Aorta (tissue), 5 donors: ENCODE measurements around the gene RXFP4. TPM values are rescaled to one million over a fixed set of nuclear protein-coding genes. Genes with fewer than 3 reads are reported as not detected.
"Not testable (repeated sequence)": the region's sequence is repeated elsewhere in the genome, so short reads cannot be mapped to it uniquely, and the experiment has no call there.

Experiments
- ATAC-seq: fragments of 200-7000 bp; cut with Tn5 transposase; one replicate; pipeline ENCODE4 v1.9.1; 2022; ENCODE audit warnings: moderate library complexity; ENCODE audit not compliant: low FRiP score
- DNase-seq, 2 donors: peaks; one replicate each; pipeline ENCODE4 v3.0.0-alpha.2; 2020
- H3K27ac ChIP-seq, 2 donors: one replicate each; pipeline ENCODE4 v1.5.1; 2013; ENCODE audit warnings: low read length in 2 of 2, mild to moderate bottlenecking in 2 of 2, moderate library complexity in 2 of 2, control low read depth in 1 of 2, inconsistent platforms in 1 of 2, low read depth in 1 of 2
- H3K27me3 ChIP-seq, 2 donors: one replicate each; pipeline ENCODE4 v1.6.1; 2013; ENCODE audit warnings: control low read depth in 1 of 2, low read length in 1 of 2, mild to moderate bottlenecking in 1 of 2, moderate library complexity in 1 of 2; ENCODE audit not compliant: insufficient read depth in 2 of 2, control insufficient read depth in 1 of 2
- H3K36me3 ChIP-seq, 2 donors: one replicate each; pipeline ENCODE4 v1.6.1; 2013; ENCODE audit warnings: control low read depth in 1 of 2, low read length in 1 of 2, mild to moderate bottlenecking in 1 of 2; ENCODE audit not compliant: insufficient read depth in 2 of 2, control insufficient read depth in 1 of 2
- H3K4me1 ChIP-seq, 2 donors: one replicate each; pipeline ENCODE4 v1.6.1; 2013; ENCODE audit warnings: low read length in 2 of 2, control low read depth in 1 of 2, mild to moderate bottlenecking in 1 of 2, moderate library complexity in 1 of 2; ENCODE audit not compliant: insufficient read depth in 2 of 2, control insufficient read depth in 1 of 2
- H3K4me3 ChIP-seq, 2 donors: one replicate each; pipeline ENCODE4 v1.5.1; 2013; ENCODE audit warnings: low read length in 2 of 2, control low read depth in 1 of 2, mild to moderate bottlenecking in 1 of 2
- H3K9me3 ChIP-seq: one replicate; pipeline ENCODE4 v1.6.1; 2013; ENCODE audit warnings: mild to moderate bottlenecking, low read length; ENCODE audit not compliant: control insufficient read depth
- WGBS, 2 donors: extraction: QIAGEN DNeasy Blood & Tissue Kit; methylation state at CpG; one replicate each; pipeline ENCODE4 v1.1.7; 2013; 5-methylcytosine and 5-hydroxymethylcytosine counted together
- intact Hi-C, 2 donors: fragments of 100-400 bp; cut with DNase I; formaldehyde crosslinking; loops; one replicate each; pipeline versions ENCODE4 v1.14.2 to v1.15.0; 2022
- polyA plus RNA-seq, 2 donors: library from polyadenylated mRNA; stranded (reverse); fragments of 200-250 nt; gene quantifications; one replicate each; pipeline ENCODE4 v1.2.3, GENCODE V29; 2013
- total RNA-seq, 2 donors: library from RNA; stranded (reverse); fragmentation: NEBNext Ultra II Directional; extraction: Animal tissue kit (Norgen Biotek cat#: 25700); gene quantifications; one replicate each; pipeline ENCODE4 v1.2.1, GENCODE V29; 2021
- donor health status: healthy with polysubstance abuse.
- donor health status: Bipolar disorder and iron deficiency.
- donor health status: DM: no; HTN: no; CAD: no.
- donor health status: DM: no; HTN: no; CAD: no.
- donor health status: DM: yes; HTN: yes; CAD: no.

RXFP4 gene
- total and polyA plus RNA-seq, 4 donors = not detected

DNA sequence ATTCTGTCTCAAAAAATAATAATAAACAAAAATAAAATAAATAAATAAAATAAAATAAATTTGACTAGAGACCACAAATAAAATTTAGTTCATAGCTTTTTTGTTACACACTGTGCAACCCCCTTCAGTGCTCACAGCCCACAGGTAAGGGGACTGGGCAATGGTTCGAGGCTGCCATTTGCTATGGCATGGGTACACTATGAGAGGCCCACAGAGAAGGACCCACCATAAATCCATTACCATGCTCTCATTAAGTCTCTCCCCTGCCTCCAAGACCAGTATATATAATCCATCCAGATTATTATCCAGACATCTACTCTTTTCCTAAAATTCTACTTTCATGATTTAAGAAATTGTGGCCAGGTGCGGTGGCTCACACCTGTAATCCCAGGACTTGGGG, 21.6 kb upstream of the RXFP4 start:
- no peak overlapping the region for H3K4me3 ChIP-seq
- no peaks in the 10 kb centered on the region for H3K27me3 ChIP-seq
- H3K4me1 ChIP-seq = no peaks in the 10 kb centered on the region
- ATAC-seq (no peak), DNase-seq (no peak)
- no peak overlapping the region for H3K27ac ChIP-seq
- intact Hi-C loops = loop anchor here in 1 of 2 donors (10.0 kb wide), 1 partner anchor 145 kb away; no protein-coding TSS in a partner anchor
- H3K36me3 ChIP-seq = peaks cover 11 to 17% of the 10 kb centered on the region in 2 donors
- WGBS, 2 donors = 95 to 96% methylated on average over 2 of the region's 2 CpGs
- no peaks in the 10 kb centered on the region for H3K9me3 ChIP-seq

DNA sequence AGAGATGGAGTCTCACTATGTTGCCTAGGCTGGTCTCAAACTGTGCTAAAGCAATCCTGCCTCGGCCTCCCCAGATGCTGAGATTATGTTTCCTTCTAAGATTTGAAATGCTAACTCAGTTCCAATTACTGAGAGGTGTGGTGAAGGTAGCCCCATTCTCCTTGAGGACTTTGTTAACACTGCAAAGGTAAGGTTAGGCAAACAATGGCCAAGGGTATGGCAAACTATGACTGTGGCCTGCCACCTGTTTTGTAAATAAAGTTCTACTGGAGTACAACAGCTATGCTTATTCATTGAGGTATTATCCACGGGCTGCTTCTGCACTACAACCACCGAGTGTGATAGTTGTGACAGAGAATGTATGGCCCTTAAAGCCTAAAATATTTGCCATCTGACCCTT, 20.7 kb upstream of the RXFP4 start:
- no peak overlapping the region for H3K27ac ChIP-seq
- intact Hi-C loops = loop anchor here in 1 of 2 donors (10.0 kb wide), 1 partner anchor 146 kb away; no protein-coding TSS in a partner anchor
- ATAC-seq (no peak), DNase-seq (no peak)
- H3K27me3 ChIP-seq = no peaks in the 10 kb centered on the region
- no peaks in the 10 kb centered on the region for H3K4me1 ChIP-seq
- peaks cover 12 to 17% of the 10 kb centered on the region in 2 donors for H3K36me3 ChIP-seq
- no peaks in the 10 kb centered on the region for H3K9me3 ChIP-seq
- no peak overlapping the region for H3K4me3 ChIP-seq
- WGBS, 2 donors = 87 to 92% methylated on average over 3 of the region's 3 CpGs

DNA sequence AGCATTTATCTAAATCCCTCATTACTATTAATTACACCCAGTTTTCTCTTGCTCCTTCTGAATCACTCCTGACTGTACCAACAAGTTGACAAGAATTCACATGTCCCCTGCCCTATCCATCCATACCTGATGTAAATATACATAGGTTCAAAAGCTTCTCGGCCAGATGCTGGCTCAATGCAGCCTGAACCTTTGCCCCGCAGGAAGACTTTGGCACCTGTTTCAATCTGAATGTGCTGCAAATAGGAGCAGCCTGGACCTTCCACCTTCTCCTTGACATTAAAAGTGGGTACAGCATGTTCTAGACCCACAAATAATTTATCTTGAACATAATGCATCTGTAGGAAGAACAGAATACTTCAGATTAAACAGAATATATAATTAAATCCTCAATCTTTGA, 15.9 kb upstream of the RXFP4 start:
- intact Hi-C loops = loop anchor here in 1 of 2 donors (10.0 kb wide), 1 partner anchor 151 kb away; no protein-coding TSS in a partner anchor

DNA sequence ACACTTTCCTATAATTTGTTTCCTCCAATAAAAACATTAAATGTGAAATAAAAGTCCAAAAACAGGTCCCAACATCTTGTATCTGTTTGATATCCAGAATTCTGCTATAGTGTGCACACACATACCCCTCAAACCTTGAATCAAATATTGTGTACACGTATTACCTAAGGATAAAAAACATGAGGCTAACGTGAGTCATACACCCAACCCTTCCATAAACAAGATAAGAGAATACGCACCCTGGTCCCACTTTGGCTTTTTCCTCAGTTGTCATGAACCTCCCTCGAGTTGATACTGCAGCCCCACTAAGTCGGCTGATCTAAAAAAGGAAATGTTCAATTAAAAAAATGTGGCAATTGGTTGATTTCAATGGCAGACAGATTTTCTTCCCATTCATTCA, 12.4 kb upstream of the RXFP4 start:
- peaks cover 0 to 11% of the 10 kb centered on the region in 2 donors for H3K36me3 ChIP-seq
- H3K4me3 ChIP-seq = no peak overlapping the region
- intact Hi-C loops = loop anchor here in 1 of 2 donors (10.0 kb wide), 1 partner anchor 154 kb away; no protein-coding TSS in a partner anchor
- no peaks in the 10 kb centered on the region for H3K9me3 ChIP-seq
- no peaks in the 10 kb centered on the region for H3K4me1 ChIP-seq
- H3K27me3 ChIP-seq = no peaks in the 10 kb centered on the region
- H3K27ac ChIP-seq = no peak overlapping the region
- no peak for ATAC-seq
- no peak for DNase-seq
- 27 to 29% methylated on average over 5 of the region's 5 CpGs for WGBS, 2 donors

More for the DNA sequence above, 15.9 kb upstream of the RXFP4 start:
- Histone ChIP-seq H3K4me3 (no peak overlapping the region), H3K27me3 (no peaks in the 10 kb centered on the region), H3K36me3 (peaks cover 8 to 16% of the 10 kb centered on the region in 2 donors), H3K9me3 (no peaks in the 10 kb centered on the region), H3K27ac (no peak overlapping the region), H3K4me1 (no peaks in the 10 kb centered on the region)
- DNase-seq (no peak), ATAC-seq (no peak)
- WGBS, 2 donors = 91 to 95% methylated on average over 2 of the region's 2 CpGs

DNA sequence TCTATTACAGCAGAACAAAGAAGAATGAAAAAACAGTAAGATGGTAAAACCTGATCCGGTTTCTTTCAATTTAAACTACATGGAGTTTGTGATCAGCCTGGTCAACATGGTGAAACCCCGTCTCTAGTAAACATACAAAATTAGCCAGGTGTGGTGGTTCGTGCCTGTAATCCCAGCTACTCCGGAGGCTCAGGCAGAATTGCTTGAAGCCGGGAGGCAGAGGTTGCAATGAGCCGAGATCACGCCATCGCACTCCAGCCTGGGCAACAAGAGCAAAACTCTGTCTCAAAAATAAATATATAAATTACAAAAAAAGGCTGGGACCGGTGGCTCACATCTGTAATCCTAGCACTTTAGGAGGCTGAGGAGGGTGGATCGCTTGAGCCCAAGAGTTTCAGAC, 10.7 kb upstream of the RXFP4 start:
- peak overlapping the region in 1 of 2 donors; percentile 17 for H3K27ac ChIP-seq
- H3K4me3 ChIP-seq = peak overlapping the region in 1 of 2 donors; percentile 18
- DNase-seq, H3K9me3 ChIP-seq, H3K27me3 ChIP-seq, H3K36me3 ChIP-seq, ATAC-seq, H3K4me1 ChIP-seq: not testable (repeated sequence)
- 35 to 40% methylated on average over 10 of the region's 10 CpGs for WGBS, 2 donors
- intact Hi-C loops = loop anchor here in 1 of 2 donors (5.0 kb wide), 1 partner anchor 73 kb away; the partner anchor contains the start of genes GON4L and SYT11

DNA sequence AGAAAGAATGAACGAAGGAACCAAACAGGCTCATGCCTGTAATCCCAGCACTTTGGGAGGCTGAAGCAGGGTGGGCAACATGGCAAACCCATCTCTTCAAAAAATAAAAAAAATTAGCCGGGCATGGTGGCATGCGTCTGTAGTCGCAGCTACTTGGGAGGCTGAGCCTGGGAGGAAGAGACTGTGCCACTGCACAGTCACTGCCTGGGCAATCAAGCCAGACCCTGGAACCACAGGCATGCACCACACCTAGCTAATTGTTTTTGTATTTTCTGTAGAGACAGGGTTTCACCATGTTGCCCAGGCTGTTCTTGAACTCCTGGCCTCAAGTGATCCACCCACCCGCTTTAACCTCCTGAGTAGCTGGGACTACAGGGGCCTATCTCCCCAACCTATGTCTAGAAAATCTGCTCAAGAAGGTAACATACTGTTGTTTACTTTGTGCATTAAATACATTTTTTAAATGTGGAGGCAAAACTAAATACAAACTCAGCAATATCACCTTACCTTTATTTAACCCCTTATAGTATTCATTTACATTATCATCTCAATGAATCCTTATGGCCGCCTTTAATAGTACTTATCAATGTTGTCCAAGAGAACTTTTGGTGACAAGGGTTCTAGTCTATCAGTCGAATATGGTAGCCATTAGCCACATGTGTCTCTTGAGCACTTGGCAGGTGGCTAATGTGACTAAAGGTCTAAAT, 10.0 kb upstream of the RXFP4 start:
- no peak for ATAC-seq
- H3K27ac ChIP-seq = peak overlapping the region in 1 of 2 donors; percentile 17
- H3K36me3 ChIP-seq = peaks cover 0 to 5% of the 10 kb centered on the region in 2 donors
- intact Hi-C loops = loop anchor here in 1 of 2 donors (5.0 kb wide), 1 partner anchor 74 kb away; the partner anchor contains the start of genes GON4L and SYT11
- H3K27me3 ChIP-seq = no peaks in the 10 kb centered on the region
- no peak for DNase-seq
- H3K4me3 ChIP-seq = no peak overlapping the region
- no peaks in the 10 kb centered on the region for H3K9me3 ChIP-seq
- no peaks in the 10 kb centered on the region for H3K4me1 ChIP-seq
- WGBS, 2 donors = 51 to 55% methylated on average over 7 of the region's 7 CpGs

DNA sequence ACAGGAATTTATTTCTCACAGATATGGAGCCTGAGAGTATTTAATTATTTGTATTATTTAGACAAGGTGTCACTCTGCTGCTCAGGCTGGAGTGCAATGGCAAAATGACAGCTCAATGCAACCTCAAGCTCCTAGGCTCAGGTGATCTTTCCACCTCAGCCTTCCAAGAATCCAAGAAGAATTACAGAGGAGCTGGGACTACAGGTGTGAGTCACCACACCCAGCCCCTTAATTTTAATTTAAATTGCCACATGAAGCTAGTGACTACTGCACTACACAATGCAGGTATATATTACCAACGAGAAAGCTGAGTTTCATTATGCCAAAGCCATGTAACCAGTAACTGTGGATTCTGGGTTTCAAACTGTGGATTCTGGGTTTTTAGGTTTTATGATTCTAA, 9.4 kb upstream of the RXFP4 start:
- Histone ChIP-seq H3K9me3 (no peaks in the 10 kb centered on the region), H3K36me3 (peaks cover 0 to 1% of the 10 kb centered on the region in 2 donors), H3K4me3 (no peak overlapping the region), H3K27me3 (no peaks in the 10 kb centered on the region), H3K4me1 (no peaks in the 10 kb centered on the region), H3K27ac (no peak overlapping the region)
- ATAC-seq (no peak), DNase-seq (no peak)
- WGBS, 2 donors = 43 to 58% methylated on average over 1 of the region's 1 CpG
- intact Hi-C loops = loop anchor here in 1 of 2 donors (5.0 kb wide), 1 partner anchor 75 kb away; the partner anchor contains the start of genes GON4L and SYT11

DNA sequence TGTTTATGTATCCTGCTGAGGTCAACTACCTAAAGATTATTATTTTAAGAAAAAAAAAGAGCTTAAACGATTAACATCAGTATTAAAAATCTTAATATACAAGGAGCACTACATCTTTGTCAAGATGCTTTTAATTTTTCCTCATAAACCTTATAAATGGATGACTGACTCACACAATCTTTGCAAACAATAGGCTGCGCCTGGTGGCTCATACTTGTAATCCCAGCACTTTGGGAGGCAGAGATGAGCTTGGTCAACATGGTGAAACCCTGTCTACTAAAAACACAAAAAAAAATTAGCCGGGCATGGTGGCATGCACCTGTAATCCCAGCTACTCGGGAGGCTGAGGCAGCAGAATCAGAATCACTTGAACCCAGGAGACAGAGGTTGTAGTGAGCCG, 9.0 kb upstream of the RXFP4 start:
- intact Hi-C loops = loop anchor here in 1 of 2 donors (5.0 kb wide), 1 partner anchor 75 kb away; the partner anchor contains the start of genes GON4L and SYT11
- Histone ChIP-seq H3K27ac (no peak overlapping the region), H3K36me3 (peaks cover 0 to 1% of the 10 kb centered on the region in 2 donors), H3K4me3 (no peak overlapping the region), H3K9me3 (no peaks in the 10 kb centered on the region), H3K4me1 (no peaks in the 10 kb centered on the region), H3K27me3 (no peaks in the 10 kb centered on the region)
- 65 to 68% methylated on average over 5 of the region's 5 CpGs for WGBS, 2 donors
- ATAC-seq (no peak), DNase-seq (no peak)
